Esophagus squamous epithelium (tissue), 5 donors: ENCODE data around the gene BET1L. TPM values are rescaled to one million over a fixed set of nuclear protein-coding genes. Genes with fewer than 3 reads are reported as not detected.

Experiments
- DNase-seq: peaks from one replicate; lab custom pipeline; 2025; lab: John Stamatoyannopoulos, UW
- H3K27ac ChIP-seq, 4 donors: fragments of 200-600 bp; sonication (generic); one replicate each; pipeline ENCODE4 v1.5.1; 2016 to 2019; ENCODE audit warnings: mild to moderate bottlenecking in 1 of 4
- H3K27me3 ChIP-seq, 4 donors: fragments of 200-600 bp; sonication (generic); 1 replicate in 3 of 4; 2 replicates in 1 of 4; pipeline versions ENCODE4 v1.5.1 to v1.6.0; 2017 to 2021; ENCODE audit warnings: antibody characterized with exemption in 1 of 4
- H3K36me3 ChIP-seq, 3 donors: fragments of 200-600 bp; sonication (generic); one replicate each; pipeline ENCODE4 v1.5.1; 2016 to 2019
- H3K4me1 ChIP-seq, 3 donors: fragments of 200-600 bp; sonication (generic); one replicate each; pipeline ENCODE4 v1.5.1; 2017 to 2019
- H3K4me3 ChIP-seq, 4 donors: fragments of 200-600 bp; sonication (generic); 1 replicate in 3 of 4; 2 replicates in 1 of 4; pipeline ENCODE4 v1.5.1; 2016 to 2019; ENCODE audit warnings: mild to moderate bottlenecking in 2 of 4, moderate library complexity in 1 of 4
- H3K9me3 ChIP-seq, 3 donors: fragments of 200-600 bp; sonication (generic); one replicate each; pipeline ENCODE4 v1.5.1; 2016 to 2019
- CTCF ChIP-seq, 6 experiments: fragments of 450-650 bp in 4 of 6; fragments of 200-600 bp in 2 of 6; sonication (generic) in 2 of 6; IDR thresholded peaks; one replicate each; pipeline ENCODE4 v1.5.1; 2016 to 2019; ENCODE audit warnings: antibody characterized with exemption in 6 of 6, mild to moderate bottlenecking in 4 of 6, moderate library complexity in 4 of 6
- POLR2A ChIP-seq, 4 donors: fragments of 450-650 bp; IDR thresholded peaks; one replicate each; pipeline ENCODE4 v1.6.1; 2017; ENCODE audit warnings: antibody characterized with exemption in 4 of 4, mild to moderate bottlenecking in 4 of 4, moderate library complexity in 3 of 4
- WGBS, 2 donors: methylation state at CpG; one replicate each; pipeline ENCODE4 v1.1.5; 2018; 5-methylcytosine and 5-hydroxymethylcytosine counted together
- intact Hi-C: fragments of 100-400 bp; cut with DNase I; formaldehyde crosslinking; loops from one replicate; pipeline ENCODE4 v1.15.0; 2022
- total RNA-seq, 4 donors: library from RNA; depleted of rRNA; stranded (reverse); fragments of >200 nt; gene quantifications; one replicate each; pipeline ENCODE4 v1.1.0, GENCODE V29; 2016
- donor health status: DM: yes; HTN: yes; CAD: no.

BET1L gene
- total RNA-seq, 4 donors from 2014 or later, result 16.3 to 24.8 (median 17.1) TPM

DNA sequence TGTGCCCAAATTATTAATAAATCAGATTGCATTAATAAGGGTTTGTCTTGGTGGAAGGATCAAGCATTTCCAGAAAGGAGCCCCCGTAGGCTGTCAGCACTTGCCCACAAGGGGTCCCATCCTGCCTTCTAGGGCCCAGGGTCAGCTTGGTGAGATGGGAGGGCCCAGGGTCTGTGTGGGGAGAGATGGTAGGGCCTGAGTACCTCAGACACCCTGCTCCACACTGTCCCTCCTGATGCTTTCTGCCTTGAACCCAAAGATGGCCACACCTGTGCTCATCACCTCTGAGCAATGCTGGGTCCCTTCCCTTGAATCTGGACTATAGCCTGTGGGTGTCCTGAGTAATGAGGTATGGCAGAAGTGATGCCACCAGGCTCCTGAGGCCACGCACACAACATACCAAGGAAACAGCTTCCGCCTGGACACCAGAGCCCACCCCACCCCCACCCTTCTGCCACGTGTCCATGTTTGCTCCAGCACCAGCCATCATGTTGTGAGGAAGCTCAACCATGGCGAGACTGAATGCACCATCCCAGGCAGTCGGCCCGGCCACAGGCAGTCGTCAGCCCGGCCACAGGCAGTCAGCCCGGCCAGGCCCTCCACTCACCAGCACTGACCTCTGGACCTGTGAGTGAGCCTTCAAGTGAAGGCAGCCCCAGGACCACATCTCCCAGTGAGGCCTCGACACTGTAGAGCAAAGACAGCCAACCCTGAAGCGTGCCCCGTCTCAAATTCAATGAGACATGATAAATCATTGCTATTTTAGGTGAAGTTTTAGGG is 6.8 kb downstream of the BET1L start:
- TF ChIP-seq CTCF (IDR thresholded peaks at IDR 0.05), result no peak
- TF ChIP-seq POLR2A (IDR thresholded peaks at IDR 0.05), result no peak
- Histone ChIP-seq H3K4me3 (no peak overlapping the region), H3K27ac (no peak overlapping the region), H3K27me3 (no peaks in the 10 kb centered on the region), H3K36me3 (peaks cover 0 to 51% (median 18%) of the 10 kb centered on the region in 3 donors), H3K4me1 (peaks cover 2 to 30% (median 5%) of the 10 kb centered on the region in 3 donors), H3K9me3 (no peaks in the 10 kb centered on the region)
- 81 to 85% methylated on average over 4 to 13 of the region's 13 CpGs for WGBS, 2 donors
- DNase-seq, result no peak
- intact Hi-C loops, result no loop called here

- Histone ChIP-seq H3K36me3 (peaks cover 0 to 45% (median 12%) of the 10 kb centered on the region in 3 donors), H3K27ac (no peak overlapping the region), H3K4me1 (peaks cover 0 to 24% (median 0%) of the 10 kb centered on the region in 3 donors), H3K9me3 (no peaks in the 10 kb centered on the region), H3K27me3 (no peaks in the 10 kb centered on the region), H3K4me3 (no peak overlapping the region)
- no peak for TF ChIP-seq POLR2A (IDR thresholded peaks at IDR 0.05)
- TF ChIP-seq CTCF (IDR thresholded peaks at IDR 0.05), result no peak
- no peak for DNase-seq
- intact Hi-C loops, result no loop called here
- 36 to 74% methylated on average over 8 of the region's 8 CpGs for WGBS, 2 donors
Measured at GRCh38 chr11:199782-200181, 7.4 kb downstream of the BET1L start.

- no peaks in the 10 kb centered on the region for H3K9me3 ChIP-seq
- WGBS, 2 donors, result 65 to 77% methylated on average over 2 to 9 of the region's 13 CpGs
- H3K36me3 ChIP-seq, result peaks cover 0 to 38% (median 5%) of the 10 kb centered on the region in 3 donors
- intact Hi-C loops, result no loop called here
- H3K4me1 ChIP-seq, result peaks cover 0 to 17% (median 0%) of the 10 kb centered on the region in 3 donors
- H3K4me3 ChIP-seq, result no peak overlapping the region
- no peak overlapping the region for H3K27ac ChIP-seq
- H3K27me3 ChIP-seq, result no peaks in the 10 kb centered on the region
- no peak for TF ChIP-seq POLR2A (IDR thresholded peaks at IDR 0.05)
- TF ChIP-seq CTCF (IDR thresholded peaks at IDR 0.05), result no peak
- DNase-seq, result no peak
Measured at GRCh38 chr11:199004-199581, 8.1 kb downstream of the BET1L start.

GRCh38 chr11:198236-198806 is 8.9 kb downstream of the BET1L start:
- WGBS, 2 donors, result 81 to 100% methylated on average over 1 to 9 of the region's 21 CpGs
- Histone ChIP-seq H3K4me3 (no peak overlapping the region), H3K27me3 (peaks cover 0 to 4% (median 0%) of the 10 kb centered on the region in 4 donors), H3K27ac (no peak overlapping the region), H3K4me1 (peaks cover 0 to 9% (median 0%) of the 10 kb centered on the region in 3 donors), H3K9me3 (no peaks in the 10 kb centered on the region), H3K36me3 (peaks cover 0 to 30% (median 0%) of the 10 kb centered on the region in 3 donors)
- no peak for TF ChIP-seq CTCF (IDR thresholded peaks at IDR 0.05)
- no peak for TF ChIP-seq POLR2A (IDR thresholded peaks at IDR 0.05)
- intact Hi-C loops, result no loop called here
- no peak for DNase-seq
